Progenitor cell of endocrine pancreas (in vitro differentiated cells): ENCODE measurements around the gene ACSS3. TPM values are rescaled to one million over a fixed set of nuclear protein-coding genes. Genes with fewer than 3 reads are reported as not detected.

ENCODE experiments used
- DNase-seq: peaks from one replicate; pipeline ENCODE4 v3.0.0; 2021; ENCODE audit warnings: low spot score; ENCODE audit not compliant: unreplicated experiment
- H3K27ac Mint-ChIP-seq: 2 replicates; pipeline ENCODE4 v1.8.0; 2021; ENCODE audit warnings: mild to moderate bottlenecking, moderate library complexity, mixed read lengths
- H3K27me3 Mint-ChIP-seq: 2 replicates; pipeline ENCODE4 v1.8.0; 2021; ENCODE audit warnings: mixed read lengths
- H3K36me3 Mint-ChIP-seq: 2 replicates; pipeline ENCODE4 v1.8.0; 2022; ENCODE audit warnings: mixed read lengths; ENCODE audit not compliant: insufficient read depth
- H3K4me1 Mint-ChIP-seq: 2 replicates; pipeline ENCODE4 v1.8.0; 2021; ENCODE audit warnings: low read depth, mixed read lengths
- H3K4me3 Mint-ChIP-seq: 2 replicates; pipeline ENCODE4 v1.8.0; 2021; ENCODE audit warnings: low read depth, mild to moderate bottlenecking, moderate library complexity, mixed read lengths
- H3K9me3 Mint-ChIP-seq: 2 replicates; pipeline ENCODE4 v1.8.0; 2021; ENCODE audit warnings: low read depth, mixed read lengths
- CTCF ChIP-seq: fragments of 200-600 bp; sonication (generic); IDR thresholded peaks from one replicate; pipeline ENCODE4 v1.5.0; 2021; ENCODE audit warnings: antibody characterized with exemption, mild to moderate bottlenecking; ENCODE audit not compliant: unreplicated experiment
- total RNA-seq: library from RNA; stranded (reverse); gene quantifications from 2 replicates; pipeline ENCODE4 v1.2.1, GENCODE V29; 2021

Gene ACSS3
- total RNA-seq, 1 donor from 2014 or later = 15.9 TPM

- Mint-ChIP-seq H3K36me3 (no peaks in the 10 kb centered on the region), H3K27me3 (no peaks in the 10 kb centered on the region), H3K9me3 (no peaks in the 10 kb centered on the region), H3K27ac (no peak overlapping the region), H3K4me1 (peaks cover 3% of the 10 kb centered on the region), H3K4me3 (no peak overlapping the region)
- DNase-seq = no peak
- no peak for TF ChIP-seq CTCF
Observed at GRCh38 chr12:81070846-81071245, 7.0 kb upstream of the ACSS3 start.

- H3K4me3 Mint-ChIP-seq = no peak overlapping the region
- H3K9me3 Mint-ChIP-seq = no peaks in the 10 kb centered on the region
- no peak for TF ChIP-seq CTCF
- DNase-seq = no peak
- H3K27me3 Mint-ChIP-seq = no peaks in the 10 kb centered on the region
- H3K4me1 Mint-ChIP-seq = peaks cover 31% of the 10 kb centered on the region
- H3K36me3 Mint-ChIP-seq = no peaks in the 10 kb centered on the region
- no peak overlapping the region for H3K27ac Mint-ChIP-seq
Observed at GRCh38 chr12:81075539-81075938, 2.3 kb upstream of the ACSS3 start.

GRCh38 chr12:81077329-81077685, 572 bp upstream of the ACSS3 start:
- peak overlapping the region; percentile 86 for H3K4me3 Mint-ChIP-seq
- no peak for TF ChIP-seq CTCF
- no peaks in the 10 kb centered on the region for H3K27me3 Mint-ChIP-seq
- peaks cover 33% of the 10 kb centered on the region for H3K4me1 Mint-ChIP-seq
- H3K9me3 Mint-ChIP-seq = no peaks in the 10 kb centered on the region
- H3K27ac Mint-ChIP-seq = peak overlapping the region; percentile 83
- no peaks in the 10 kb centered on the region for H3K36me3 Mint-ChIP-seq
- no peak for DNase-seq

- Mint-ChIP-seq H3K9me3 (no peaks in the 10 kb centered on the region), H3K27me3 (no peaks in the 10 kb centered on the region), H3K36me3 (no peaks in the 10 kb centered on the region), H3K27ac (peak overlapping the region; percentile 9), H3K4me3 (peak overlapping the region; percentile 86), H3K4me1 (peaks cover 33% of the 10 kb centered on the region)
- DNase-seq = no peak
- no peak for TF ChIP-seq CTCF
Observed at GRCh38 chr12:81078469-81079196, 754 bp downstream of the ACSS3 start.

- Mint-ChIP-seq H3K4me3 (peak overlapping the region; percentile 86), H3K27me3 (no peaks in the 10 kb centered on the region), H3K4me1 (peaks cover 38% of the 10 kb centered on the region), H3K36me3 (no peaks in the 10 kb centered on the region), H3K9me3 (no peaks in the 10 kb centered on the region), H3K27ac (no peak overlapping the region)
- no peak for TF ChIP-seq CTCF
- DNase-seq = no peak
Observed at GRCh38 chr12:81079280-81080076, 1.6 kb downstream of the ACSS3 start.
